ENCODE results near the gene CEP170.

Gene CEP170

DNA sequence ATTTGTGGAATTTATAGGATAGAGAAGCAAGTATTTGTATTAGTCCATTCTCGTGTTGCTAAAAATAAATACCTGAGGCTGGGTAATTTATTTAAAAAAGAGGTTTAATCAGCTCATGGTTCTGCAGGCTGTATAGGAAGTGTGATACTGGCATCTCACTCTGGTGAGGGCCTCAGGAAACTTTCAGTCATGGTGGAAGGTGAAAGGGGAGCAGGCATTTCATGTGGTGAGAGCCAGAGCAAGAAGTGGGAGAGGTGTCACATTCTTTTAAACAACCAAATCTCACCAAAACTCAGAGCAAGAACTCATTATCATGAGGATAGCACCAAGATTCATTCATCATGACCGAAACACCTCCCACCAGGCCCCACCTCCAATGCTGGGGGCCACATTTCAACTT, 18.9 kb upstream of the CEP170 start:
- Mint-ChIP-seq H3K36me3 (ENCODE audit: low read depth) (peaks cover 53% of the 10 kb centered on the region), H3K27me3 (no peaks in the 10 kb centered on the region), H3K4me3 (no peak overlapping the region), H3K4me1 (peaks cover 18% of the 10 kb centered on the region), H3K27ac (no peak overlapping the region), H3K9me3 (no peaks in the 10 kb centered on the region)
- DNase-seq (no peak), ATAC-seq (peak; percentile 54)

DNA sequence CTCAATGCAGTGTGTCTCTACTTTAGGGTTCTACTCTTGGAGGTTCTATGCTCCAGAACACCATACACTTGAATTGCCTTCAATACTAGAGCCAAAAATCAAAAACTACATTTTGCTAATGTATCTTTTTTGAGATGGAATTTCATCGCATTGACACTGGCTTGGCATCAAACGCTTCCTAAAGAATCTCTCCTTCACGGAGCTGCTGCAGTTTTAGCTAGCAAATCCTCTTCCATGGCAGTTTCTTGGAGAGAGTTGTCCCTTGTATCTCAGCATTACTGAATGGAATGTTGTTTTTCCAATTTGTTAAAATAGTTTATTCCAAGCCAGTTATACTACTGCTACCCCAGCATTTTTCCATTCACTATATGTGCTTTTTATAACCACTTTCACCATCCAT, 18.4 kb upstream of the CEP170 start:
- Mint-ChIP-seq H3K9me3 (no peaks in the 10 kb centered on the region), H3K36me3 (ENCODE audit: low read depth) (peaks cover 53% of the 10 kb centered on the region)
- no peak for ATAC-seq

DNA sequence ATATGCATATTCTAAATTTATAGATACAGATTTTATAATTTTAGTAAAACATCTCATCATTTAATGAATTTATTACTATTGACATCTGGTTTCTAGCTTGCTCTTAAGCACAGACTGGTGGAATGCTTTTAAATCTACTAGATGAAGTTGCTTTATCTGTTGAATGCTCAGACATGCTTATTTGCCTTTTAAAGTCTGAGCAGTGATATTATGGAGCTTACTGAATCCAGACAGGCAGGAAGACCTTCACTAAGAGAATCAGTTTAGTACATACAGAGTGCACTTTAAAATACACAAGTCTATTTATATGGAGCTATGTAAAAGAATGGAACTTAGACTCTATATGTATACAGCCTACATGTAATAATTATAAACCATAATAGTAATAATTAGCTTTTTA, 17.3 kb upstream of the CEP170 start:
- DNase-seq (no peak), ATAC-seq (no peak)
- Mint-ChIP-seq H3K4me1 (peaks cover 30% of the 10 kb centered on the region), H3K4me3 (no peak overlapping the region), H3K36me3 (ENCODE audit: low read depth) (peaks cover 52% of the 10 kb centered on the region), H3K9me3 (no peaks in the 10 kb centered on the region), H3K27me3 (no peaks in the 10 kb centered on the region), H3K27ac (no peak overlapping the region)

More for the DNA sequence above, 18.4 kb upstream of the CEP170 start:
- no peak for DNase-seq
- no peak overlapping the region for H3K4me3 Mint-ChIP-seq
- peaks cover 21% of the 10 kb centered on the region for H3K4me1 Mint-ChIP-seq
- H3K27ac Mint-ChIP-seq = no peak overlapping the region
- H3K27me3 Mint-ChIP-seq = no peaks in the 10 kb centered on the region

DNA sequence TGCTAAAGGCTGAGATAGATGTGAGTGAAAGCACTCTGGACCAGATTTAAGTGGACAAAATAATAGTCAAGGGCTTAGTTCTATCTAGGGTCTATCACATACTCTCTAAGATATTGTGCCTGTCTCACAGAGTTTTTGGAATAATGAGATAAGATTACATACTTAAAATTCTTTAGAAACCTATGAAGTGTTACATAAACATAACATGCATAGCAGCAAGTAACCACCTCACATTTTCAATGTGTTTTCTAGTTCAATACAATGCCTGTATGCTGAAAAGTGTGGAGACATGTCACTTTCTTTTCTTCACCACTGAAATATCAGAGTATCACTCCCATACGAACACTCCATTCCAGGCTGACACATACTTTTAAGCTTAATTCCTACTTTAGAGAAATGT, 16.9 kb upstream of the CEP170 start:
- Mint-ChIP-seq H3K36me3 (ENCODE audit: low read depth) (peaks cover 48% of the 10 kb centered on the region), H3K4me3 (no peak overlapping the region), H3K9me3 (no peaks in the 10 kb centered on the region), H3K4me1 (peaks cover 30% of the 10 kb centered on the region), H3K27ac (no peak overlapping the region), H3K27me3 (no peaks in the 10 kb centered on the region)
- DNase-seq (no peak), ATAC-seq (no peak)

GRCh38 chr1:243270097-243270864, 15.2 kb upstream of the CEP170 start:
- no peak for ATAC-seq
- no peak overlapping the region for H3K27ac Mint-ChIP-seq
- no peak overlapping the region for H3K4me3 Mint-ChIP-seq
- peaks cover 33% of the 10 kb centered on the region for H3K36me3 Mint-ChIP-seq (ENCODE audit: low read depth)
- H3K27me3 Mint-ChIP-seq = no peaks in the 10 kb centered on the region
- DNase-seq = no peak
- peaks cover 30% of the 10 kb centered on the region for H3K4me1 Mint-ChIP-seq
- H3K9me3 Mint-ChIP-seq = no peaks in the 10 kb centered on the region

DNA sequence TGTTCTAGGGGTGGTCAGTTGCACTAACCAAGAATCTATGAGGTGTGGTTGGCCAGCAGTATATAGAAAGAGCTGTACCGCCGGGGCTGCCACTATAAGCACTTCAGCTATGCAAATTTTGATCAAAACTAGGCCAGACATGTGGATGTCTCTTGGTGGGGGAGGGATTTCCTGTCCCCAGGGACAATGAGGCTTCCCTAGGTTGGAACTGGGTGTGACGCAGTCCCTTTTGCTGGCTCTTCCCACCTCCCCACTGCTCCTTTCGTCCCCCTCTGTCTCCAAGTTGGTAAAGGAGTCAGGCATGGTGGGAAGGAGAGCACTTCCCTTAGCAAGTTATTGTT, 14.3 kb upstream of the CEP170 start:
- no peak overlapping the region for H3K4me3 Mint-ChIP-seq
- no peak overlapping the region for H3K27ac Mint-ChIP-seq
- no peaks in the 10 kb centered on the region for H3K27me3 Mint-ChIP-seq
- DNase-seq (no peak), ATAC-seq (no peak)
- peaks cover 32% of the 10 kb centered on the region for H3K4me1 Mint-ChIP-seq
- peaks cover 26% of the 10 kb centered on the region for H3K36me3 Mint-ChIP-seq (ENCODE audit: low read depth)
- no peaks in the 10 kb centered on the region for H3K9me3 Mint-ChIP-seq

- Mint-ChIP-seq H3K9me3 (no peaks in the 10 kb centered on the region), H3K4me1 (peaks cover 34% of the 10 kb centered on the region), H3K27me3 (no peaks in the 10 kb centered on the region), H3K36me3 (ENCODE audit: low read depth) (peaks cover 22% of the 10 kb centered on the region), H3K27ac (no peak overlapping the region), H3K4me3 (no peak overlapping the region)
- DNase-seq = no peak
- no peak for ATAC-seq
These were observed 13.8 kb upstream of the CEP170 start for GRCh38 chr1:243268751-243269460.

DNA sequence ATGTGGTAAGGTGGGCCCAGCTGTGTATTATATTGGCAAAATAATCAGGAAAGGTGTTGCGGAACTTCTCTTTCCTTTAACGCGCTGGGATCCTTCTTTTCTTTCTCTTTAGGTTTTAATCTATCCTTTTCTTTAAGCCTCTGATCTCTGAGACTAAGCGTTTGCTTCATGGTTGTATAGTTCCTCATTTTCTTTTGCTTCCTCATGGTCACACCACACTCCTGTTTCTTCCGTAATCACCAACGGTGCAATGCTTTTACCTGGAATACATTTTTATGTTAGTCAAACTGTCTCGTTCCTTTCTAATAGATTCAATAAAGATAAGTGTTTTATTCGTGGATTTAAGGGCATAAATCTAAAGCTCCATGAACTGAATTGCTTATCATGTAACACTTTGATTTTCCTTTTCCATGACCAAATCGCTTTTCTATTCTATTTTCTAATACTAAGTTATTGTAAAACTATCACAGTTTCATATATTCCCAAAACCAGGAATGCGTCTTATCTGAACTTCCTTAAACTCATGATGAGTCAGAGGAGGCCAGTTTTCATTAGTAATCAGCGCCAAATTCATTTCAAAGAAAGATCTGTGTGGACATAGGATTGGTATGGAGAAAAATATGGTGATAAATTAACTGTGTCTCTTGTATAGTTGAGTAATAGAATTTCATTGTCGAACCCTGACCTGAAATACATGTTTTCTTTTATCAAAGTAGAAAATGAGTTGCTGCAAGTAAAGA, 13.0 kb upstream of the CEP170 start:
- DNase-seq (no peak), ATAC-seq (no peak)
- Mint-ChIP-seq H3K9me3 (no peaks in the 10 kb centered on the region), H3K27ac (no peak overlapping the region), H3K36me3 (ENCODE audit: low read depth) (peaks cover 16% of the 10 kb centered on the region), H3K4me1 (peaks cover 30% of the 10 kb centered on the region), H3K27me3 (no peaks in the 10 kb centered on the region), H3K4me3 (no peak overlapping the region)

DNA sequence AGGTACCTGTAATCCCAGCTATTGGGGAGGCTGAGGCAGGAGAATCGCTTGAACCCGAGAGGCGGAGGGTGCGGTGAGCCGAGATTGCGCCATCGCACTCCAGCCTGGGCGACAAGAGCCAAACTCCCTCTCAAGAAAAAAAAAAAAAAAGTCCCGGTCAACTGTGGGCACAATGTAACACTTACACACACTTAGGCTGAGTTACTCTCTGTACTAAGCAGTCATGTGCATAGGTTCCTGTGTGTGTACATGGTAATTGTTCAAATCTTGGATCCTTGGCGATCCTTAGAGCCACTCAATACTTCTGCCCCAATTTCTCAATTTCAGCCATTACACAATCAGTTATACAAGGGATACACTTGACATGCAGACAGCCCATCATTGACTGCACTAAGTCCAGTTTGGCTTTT, 12.4 kb upstream of the CEP170 start:
- DNase-seq = no peak
- no peaks in the 10 kb centered on the region for H3K27me3 Mint-ChIP-seq
- no peaks in the 10 kb centered on the region for H3K9me3 Mint-ChIP-seq
- no peak for ATAC-seq
- no peak overlapping the region for H3K4me3 Mint-ChIP-seq
- no peak overlapping the region for H3K27ac Mint-ChIP-seq
- H3K4me1 Mint-ChIP-seq = peaks cover 30% of the 10 kb centered on the region
- peaks cover 12% of the 10 kb centered on the region for H3K36me3 Mint-ChIP-seq (ENCODE audit: low read depth)

DNA sequence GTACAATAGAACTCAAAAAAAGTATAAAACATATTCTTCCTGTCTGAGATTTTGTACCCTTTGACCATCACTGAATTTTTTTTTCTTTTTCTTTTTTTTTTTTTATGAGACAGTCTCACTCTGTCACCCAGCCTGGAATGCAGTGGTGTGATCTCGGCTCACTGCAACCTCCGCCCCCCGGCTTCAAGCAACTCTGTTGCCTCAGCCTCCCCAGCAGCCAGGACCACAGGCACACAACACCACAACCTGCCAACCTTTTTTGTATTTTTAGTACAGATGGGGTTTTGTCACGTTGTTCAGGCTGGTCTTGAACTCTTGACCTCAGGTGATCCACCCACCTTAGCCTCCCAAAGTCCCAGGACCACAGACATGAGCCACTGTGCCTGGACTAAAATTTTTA, 11.2 kb upstream of the CEP170 start:
- H3K27ac Mint-ChIP-seq = no peak overlapping the region
- no peaks in the 10 kb centered on the region for H3K27me3 Mint-ChIP-seq
- peaks cover 30% of the 10 kb centered on the region for H3K4me1 Mint-ChIP-seq
- ATAC-seq (no peak), DNase-seq (no peak)
- H3K9me3 Mint-ChIP-seq = no peaks in the 10 kb centered on the region
- H3K4me3 Mint-ChIP-seq = no peak overlapping the region
- H3K36me3 Mint-ChIP-seq (ENCODE audit: low read depth) = peaks cover 12% of the 10 kb centered on the region

GRCh38 chr1:243264717-243265116, 9.6 kb upstream of the CEP170 start:
- no peak overlapping the region for H3K4me3 Mint-ChIP-seq
- no peaks in the 10 kb centered on the region for H3K9me3 Mint-ChIP-seq
- H3K27me3 Mint-ChIP-seq = no peaks in the 10 kb centered on the region
- peaks cover 27% of the 10 kb centered on the region for H3K4me1 Mint-ChIP-seq
- no peak overlapping the region for H3K27ac Mint-ChIP-seq
- peaks cover 8% of the 10 kb centered on the region for H3K36me3 Mint-ChIP-seq (ENCODE audit: low read depth)
- no peak for ATAC-seq
- DNase-seq = no peak

DNA sequence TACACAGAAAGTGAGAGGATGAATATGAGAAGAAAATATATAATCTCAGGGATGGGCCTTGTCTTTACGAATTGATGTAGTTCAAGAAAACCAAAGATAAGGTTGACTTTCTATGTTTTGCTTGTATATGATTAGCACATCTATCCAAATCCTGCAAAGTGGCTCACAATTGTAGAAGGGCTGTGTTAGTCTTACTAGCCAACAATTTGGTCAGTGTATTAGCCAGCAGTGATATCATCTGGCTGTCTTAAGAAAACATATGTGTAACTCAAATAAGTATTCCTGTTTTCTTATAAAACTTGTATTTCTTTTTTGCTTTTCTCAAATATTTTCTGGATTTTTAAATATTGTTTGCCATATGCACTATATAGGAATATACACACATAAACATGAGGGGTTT, 6.3 kb upstream of the CEP170 start:
- Mint-ChIP-seq H3K9me3 (no peaks in the 10 kb centered on the region), H3K36me3 (ENCODE audit: low read depth) (peaks cover 2% of the 10 kb centered on the region), H3K27me3 (no peaks in the 10 kb centered on the region), H3K4me3 (no peak overlapping the region), H3K4me1 (peaks cover 17% of the 10 kb centered on the region), H3K27ac (no peak overlapping the region)
- ATAC-seq (no peak), DNase-seq (no peak)

GRCh38 chr1:243260221-243260880, 5.3 kb upstream of the CEP170 start:
- Mint-ChIP-seq H3K4me1 (peaks cover 17% of the 10 kb centered on the region), H3K36me3 (ENCODE audit: low read depth) (peaks cover 2% of the 10 kb centered on the region), H3K27ac (no peak overlapping the region), H3K9me3 (no peaks in the 10 kb centered on the region), H3K27me3 (no peaks in the 10 kb centered on the region), H3K4me3 (no peak overlapping the region)
- DNase-seq = no peak
- ATAC-seq = no peak

GRCh38 chr1:243258731-243259130, 3.6 kb upstream of the CEP170 start:
- peaks cover 12% of the 10 kb centered on the region for H3K4me1 Mint-ChIP-seq
- DNase-seq (no peak), ATAC-seq (no peak)
- H3K27ac Mint-ChIP-seq = no peak overlapping the region
- H3K36me3 Mint-ChIP-seq (ENCODE audit: low read depth) = peaks cover 2% of the 10 kb centered on the region
- H3K9me3 Mint-ChIP-seq = no peaks in the 10 kb centered on the region
- H3K27me3 Mint-ChIP-seq = no peaks in the 10 kb centered on the region
- no peak overlapping the region for H3K4me3 Mint-ChIP-seq

Measured in activated naive CD8-positive, alpha-beta T cell treated with anti-CD3 and anti-CD28 coated beads, Interleukin-2, amount 50 U/mL, for 24 hours (primary cell).